Skin of body (tissue), 2 donors: ENCODE results near the gene FAM124B. TPM values are rescaled to one million over a fixed set of nuclear protein-coding genes. Genes with fewer than 3 reads are reported as not detected.

Experiments
- DNase-seq: peaks from one replicate; lab custom pipeline; 2025; lab: John Stamatoyannopoulos, UW
- total RNA-seq: library from RNA; depleted of rRNA; stranded (reverse); fragments of >200 nt; gene quantifications from one replicate; pipeline ENCODE4 v1.2.3, GENCODE V29; 2014

FAM124B gene, protein sequence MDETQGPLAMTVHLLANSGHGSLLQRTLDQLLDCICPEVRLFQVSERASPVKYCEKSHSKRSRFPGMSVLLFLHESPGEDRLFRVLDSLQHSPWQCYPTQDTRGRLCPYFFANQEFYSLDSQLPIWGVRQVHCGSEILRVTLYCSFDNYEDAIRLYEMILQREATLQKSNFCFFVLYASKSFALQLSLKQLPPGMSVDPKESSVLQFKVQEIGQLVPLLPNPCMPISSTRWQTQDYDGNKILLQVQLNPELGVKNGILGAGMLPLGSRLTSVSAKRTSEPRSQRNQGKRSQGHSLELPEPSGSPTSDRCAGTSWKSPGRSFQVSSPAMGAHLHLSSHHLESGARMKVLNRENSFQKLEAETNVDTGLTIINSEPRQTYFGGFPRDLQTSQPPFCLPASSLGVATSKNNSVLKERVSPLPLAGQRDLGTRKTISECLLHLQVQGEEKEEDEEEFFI
- 4.9 TPM for total RNA-seq

DNA sequence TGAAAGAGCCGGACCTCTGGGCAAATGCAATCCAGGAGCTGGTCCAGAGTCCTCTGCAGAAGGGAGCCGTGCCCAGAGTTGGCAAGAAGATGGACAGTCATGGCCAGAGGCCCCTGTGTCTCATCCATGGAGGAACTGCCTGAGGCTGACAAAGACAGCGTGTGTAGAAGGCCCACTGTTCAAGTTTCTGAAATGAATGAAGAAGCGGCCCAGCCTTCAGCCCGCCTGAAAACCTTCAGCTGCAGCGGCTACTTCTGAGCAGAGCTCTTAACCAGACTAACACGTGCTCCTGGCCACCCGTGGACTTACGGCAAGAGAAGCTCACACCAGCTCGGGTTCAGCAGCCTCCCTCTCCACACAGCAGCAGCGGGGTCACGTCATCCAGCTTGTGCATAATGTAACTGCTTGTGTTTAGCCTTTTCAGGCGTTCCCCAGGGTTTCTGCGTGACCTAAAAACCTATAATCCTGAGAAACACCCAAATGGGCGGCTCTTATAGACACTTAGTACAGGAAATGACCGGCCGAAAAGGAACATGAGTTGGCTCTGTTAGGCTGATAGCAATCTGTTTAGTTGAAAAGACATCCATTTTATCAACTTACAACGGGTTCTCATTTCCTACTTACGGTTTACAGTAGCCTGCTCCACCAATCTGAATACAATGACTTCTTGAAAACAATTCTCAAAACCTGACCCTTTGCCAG is at the start of gene FAM124B:
Gene FAM124B (minus strand): TSS at position 467 of the 702 bp plus-strand sequence. CDS start 339 bp downstream, at position 128.
- peak; percentile 50 for DNase-seq

DNA sequence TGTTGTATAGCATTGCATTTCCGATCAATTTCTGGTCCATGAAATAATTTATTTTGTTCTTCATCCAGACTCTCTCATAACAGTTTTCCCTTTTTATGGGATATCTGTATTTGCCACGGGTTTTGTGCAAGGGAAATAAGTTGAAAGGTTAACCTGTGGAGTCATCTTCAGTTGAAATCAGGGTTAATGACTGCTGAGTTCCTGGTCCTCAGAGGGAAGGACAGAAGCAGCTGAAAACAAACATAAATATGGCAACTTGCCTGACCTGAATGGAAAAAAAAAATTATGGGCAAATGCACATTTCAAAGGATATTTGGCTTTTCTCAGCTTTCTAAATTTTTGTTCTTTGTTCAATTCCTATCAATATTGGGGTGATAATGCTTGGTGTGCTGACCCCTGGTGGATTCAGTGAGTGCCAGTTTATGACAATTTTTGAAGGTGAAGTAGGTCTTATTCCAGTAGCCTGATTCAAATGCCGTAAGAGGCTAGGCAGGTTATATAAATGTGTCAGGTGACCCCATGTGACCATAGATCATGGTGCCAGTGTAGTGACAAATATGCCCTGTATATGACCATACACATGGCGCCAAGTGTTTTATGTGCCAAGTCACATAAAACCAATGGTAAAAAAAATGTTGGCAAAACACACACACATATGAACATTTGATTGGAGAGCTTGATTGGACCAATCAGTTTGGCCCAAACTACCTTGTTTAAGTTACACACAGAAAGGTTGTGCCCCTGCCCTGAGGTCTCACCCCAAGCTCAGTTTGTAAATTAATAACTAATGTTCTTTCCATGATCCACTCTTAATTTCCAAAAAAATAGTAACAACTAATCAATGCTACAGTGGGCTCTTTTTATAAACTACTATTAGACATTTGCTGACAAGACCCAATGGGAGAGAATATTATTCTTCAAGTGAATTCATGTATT is 47.6 kb upstream of the FAM124B start:
- DNase-seq = no peak

DNA sequence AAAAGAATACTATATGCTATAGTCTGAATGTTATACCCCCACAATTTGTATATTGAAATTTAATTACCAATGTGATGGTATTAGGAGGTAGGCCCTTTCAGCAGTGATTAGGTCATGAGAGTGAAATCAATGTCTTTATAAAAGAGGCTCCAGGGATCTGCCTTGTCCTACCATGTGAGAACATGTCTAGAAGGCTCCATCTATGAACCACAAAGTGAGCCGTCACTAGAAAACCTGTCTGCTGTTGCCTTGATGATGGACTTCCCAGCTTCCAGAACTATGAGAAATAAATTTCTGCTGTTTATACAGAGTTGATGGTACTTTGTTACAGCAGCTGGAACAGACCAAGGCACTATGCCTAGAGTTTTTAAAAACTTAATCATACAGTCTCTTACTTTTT is 46.3 kb upstream of the FAM124B start:
- DNase-seq = no peak

DNA sequence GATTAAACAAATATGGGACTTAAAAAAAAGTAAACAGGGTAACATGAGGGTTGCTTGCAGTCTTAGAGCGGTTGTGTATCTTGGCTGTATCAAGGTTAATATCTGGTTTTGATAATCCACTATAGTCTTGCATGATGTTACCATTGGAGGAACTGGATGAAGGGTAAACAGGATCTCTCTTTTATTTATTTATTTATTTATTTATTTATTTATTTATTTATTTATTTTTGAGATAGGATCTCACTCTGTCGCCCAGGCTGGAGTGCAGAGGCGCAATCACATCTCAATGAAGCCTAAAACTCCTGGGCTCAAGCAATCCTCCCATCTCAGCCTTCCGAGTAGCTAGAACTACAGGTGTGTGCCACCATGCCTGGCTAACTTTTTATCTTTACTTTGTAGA is 42.9 kb upstream of the FAM124B start:
- DNase-seq = no peak

DNA sequence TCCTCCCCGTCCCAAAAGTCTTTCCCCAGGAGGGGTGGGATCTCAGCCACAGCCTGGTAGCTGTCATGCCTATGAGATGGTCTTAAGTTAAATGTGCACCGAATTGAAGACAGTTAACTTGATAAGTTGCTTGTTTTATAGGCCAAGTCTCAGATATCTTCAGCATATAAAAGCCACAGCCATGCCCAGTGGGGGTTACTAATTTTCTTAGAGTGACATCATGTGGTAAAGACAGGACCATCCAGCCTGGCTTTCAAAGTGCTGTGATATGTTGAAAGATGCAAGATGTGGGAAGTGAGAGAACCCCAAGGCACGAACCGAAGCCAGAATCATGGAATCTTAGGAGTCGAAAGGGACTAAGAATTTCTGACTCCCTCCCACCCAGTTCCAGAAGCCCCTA is 42.1 kb upstream of the FAM124B start:
- DNase-seq = no peak

DNA sequence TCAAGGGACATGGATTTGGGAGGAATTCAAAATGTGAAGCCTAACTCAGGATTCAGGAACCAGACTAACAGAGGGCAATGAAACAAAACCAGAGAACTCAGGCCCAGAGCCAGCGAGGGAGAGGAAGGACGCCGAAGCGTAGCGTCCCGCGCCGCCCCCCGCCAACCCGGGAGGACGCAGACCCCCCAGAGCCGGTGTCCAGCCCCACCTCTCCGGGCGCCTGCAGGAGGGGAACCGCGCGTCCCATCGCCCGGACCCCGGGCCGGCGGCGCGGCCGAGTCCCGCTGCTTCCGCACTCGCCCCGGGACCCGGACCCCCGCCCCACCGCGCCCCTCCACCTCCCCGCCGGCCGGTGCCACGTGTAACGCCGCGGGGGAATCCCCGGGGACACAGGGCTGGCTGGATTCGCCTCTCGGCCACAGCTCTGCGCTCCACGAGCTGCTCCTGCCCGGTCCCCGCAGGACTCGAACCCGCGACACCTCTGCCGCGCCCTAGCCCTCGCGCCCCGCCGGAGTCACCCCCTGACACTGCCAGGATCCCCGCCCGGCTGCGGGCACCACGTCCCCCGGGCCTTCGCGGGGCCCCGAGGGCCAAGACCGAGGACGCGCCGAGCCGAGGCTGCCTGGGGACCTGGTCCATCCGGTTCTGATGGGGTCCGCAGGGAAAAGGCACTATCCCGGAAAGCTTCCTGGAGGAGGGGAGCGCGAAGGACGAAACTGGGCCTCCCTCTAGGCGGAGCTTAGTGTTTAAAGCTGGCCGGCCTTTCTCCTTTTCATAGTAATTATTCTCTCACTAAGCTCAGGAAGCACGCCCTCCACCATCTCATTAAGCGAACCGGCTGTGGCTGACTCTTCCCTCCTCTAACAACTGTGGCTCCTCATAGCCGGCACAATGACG is 40.4 kb upstream of the FAM124B start:
- no peak for DNase-seq

DNA sequence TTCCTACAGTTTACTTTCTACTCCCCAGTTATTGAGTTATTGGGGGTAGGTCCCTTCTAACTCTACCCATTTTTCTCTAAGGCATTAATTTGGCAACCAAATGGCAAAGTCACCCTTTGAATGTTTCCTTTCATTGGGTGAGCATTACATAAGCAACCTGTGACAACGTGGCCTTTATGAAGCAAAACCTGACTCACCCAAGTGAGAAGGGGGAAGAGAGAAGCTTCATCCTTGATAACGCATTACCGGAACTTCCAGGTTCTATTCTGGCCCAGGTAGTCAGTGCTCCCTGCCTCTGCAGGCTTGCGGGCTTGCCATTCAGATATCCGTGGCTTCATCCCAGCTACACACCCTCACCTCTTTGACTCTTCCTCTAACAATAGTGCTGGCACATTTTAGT is 39.1 kb upstream of the FAM124B start:
- no peak for DNase-seq

DNA sequence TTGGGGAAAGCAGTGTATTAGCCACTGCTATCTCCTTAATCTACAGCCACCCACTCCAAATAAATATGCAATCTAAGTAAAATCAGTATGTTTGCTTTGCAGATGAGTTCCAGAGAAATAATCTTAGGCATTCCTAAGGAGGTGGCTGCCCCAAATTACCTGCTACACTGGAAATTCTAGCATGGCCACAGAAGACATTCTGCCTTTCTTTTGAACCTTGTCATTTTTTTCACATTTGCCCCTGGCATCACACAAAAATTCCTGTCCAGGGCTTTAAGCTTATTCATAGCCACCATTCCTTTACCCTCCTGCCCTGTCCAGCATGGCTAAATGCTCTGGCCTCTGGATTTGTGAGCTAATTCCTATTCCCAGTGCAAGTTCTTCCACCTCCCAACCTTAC is 36.8 kb upstream of the FAM124B start:
- DNase-seq = no peak

DNA sequence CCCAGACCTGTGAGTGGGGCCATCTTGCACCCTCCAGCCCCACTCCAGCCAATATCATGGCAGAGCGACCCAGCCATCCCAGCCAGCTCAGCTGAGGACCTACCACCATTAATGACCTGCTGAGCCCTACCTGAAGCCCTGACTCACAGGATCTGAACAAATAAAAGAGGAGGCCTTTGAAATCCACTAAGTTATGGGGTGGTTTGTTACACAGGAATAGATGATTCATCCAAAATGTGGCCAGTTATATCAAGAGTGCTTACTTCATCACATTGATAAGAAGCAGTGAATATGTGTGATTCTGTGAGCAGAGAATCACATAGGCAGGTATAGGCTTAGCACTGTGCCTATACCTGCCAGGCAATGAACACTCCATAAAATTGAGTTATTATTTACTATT is 34.7 kb upstream of the FAM124B start:
- no peak for DNase-seq

DNA sequence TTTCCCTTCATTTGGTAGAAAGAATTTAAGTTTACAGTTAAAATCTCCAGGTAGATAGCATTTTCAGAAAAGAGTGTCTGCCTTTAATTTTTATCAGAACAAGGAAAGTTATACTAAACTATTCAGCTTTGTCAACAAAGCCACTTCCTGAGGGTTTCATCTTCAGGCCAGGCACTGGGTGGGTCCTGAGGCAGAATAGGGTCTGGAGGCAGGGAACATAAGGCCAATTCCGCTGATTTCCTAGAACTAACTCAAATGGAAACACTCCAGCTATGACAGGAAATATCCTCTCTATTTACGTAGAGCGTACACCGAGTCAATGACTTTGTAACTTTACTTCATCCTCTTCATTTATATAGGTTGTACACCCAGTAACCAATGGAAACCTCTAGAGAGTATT is 32.7 kb upstream of the FAM124B start:
- no peak for DNase-seq

DNA sequence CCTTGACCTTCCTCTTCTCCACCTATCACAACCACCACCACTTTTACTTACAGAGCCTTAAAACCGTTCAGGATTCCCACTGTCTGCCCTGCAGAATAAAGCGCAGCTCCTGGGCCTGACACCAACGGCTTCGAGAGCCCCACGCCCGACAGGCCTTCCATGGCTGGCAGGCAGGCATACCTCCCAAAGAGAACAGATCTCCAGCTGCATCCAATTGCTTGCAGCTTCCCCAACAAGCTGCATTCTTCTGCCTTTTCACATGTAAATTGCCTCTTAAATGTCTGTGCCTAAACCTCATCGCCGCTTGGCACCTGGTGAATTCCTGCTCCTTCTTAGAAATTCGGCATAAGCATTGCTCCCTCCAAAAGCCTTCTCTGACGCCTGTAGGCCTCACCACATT is 31.5 kb upstream of the FAM124B start:
- no peak for DNase-seq

DNA sequence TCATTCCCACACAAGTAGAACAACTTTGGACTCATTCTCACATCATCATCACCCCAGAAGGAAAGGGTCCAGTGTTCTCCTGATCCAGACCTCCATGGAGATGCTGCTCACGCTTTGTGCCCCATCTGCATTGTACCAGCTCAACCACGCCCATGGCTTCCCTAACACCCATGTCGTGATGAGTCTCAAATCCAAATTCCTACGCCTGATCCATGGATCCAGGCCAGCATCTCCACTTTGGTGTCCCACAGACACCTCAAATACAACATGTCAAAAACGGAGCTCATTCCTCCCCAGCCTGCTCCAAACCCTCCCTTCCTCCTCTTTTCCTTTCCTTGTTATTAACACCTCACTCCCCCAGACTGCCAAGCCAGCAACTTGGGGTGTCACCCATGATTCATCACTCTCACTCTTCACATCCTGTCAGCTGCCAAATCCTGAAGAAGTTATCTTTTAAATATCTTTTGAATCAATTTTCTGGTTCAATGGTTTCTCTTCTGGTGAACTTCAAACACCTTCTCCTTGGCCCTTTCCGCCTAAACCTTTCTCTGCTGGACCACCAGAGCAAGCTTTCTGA is 30.2 kb upstream of the FAM124B start:
- DNase-seq = no peak

DNA sequence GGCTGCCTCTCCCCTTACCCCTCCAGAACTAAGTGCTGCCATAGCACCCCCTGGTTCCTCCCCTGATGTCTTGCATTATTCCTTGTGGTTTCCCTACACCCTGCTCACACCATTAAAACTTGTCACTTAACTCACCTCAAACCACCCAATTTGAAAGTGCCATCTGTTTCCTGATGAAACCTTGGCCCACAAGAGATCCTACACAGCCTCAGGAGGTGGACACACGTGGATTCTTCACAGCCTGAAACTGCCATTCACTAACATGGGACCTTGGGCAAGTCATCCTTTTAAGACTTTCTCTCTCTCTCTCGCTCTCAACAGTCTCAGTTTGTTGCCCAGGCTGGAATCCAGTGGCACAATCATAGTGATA is 27.5 kb upstream of the FAM124B start:
- DNase-seq = no peak

DNA sequence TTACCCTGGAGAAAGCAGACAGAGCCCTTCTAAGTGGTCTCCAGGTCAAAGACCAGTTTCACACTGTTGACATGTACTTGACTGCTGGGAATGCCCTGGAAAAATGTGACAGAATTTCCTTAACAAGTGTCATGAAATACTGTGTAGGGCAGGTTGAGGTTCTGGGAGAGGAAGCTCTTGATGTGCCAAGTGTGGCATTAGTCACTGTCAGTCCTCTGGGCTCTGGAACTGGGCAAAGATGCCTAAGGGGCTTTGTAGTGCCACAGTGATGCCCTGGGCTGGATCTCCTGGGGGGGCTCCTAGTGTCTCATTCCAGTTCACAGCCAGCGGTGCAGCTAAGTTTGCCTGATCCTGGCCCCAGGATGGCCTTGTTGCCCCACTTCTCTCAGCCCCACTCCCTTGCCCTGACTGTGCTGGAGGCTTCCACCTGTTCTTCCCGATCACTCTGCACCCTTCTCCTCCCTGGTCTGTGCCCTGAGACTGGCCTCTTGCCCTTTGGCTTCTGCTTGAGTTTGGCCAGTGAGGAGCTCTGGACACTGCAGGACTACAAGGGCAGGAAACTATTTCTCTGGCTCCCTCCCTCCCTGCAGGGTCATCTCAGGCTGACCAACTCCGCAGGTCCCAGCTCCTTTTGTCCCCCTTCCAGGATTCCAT is 27.0 kb upstream of the FAM124B start:
- DNase-seq = no peak

DNA sequence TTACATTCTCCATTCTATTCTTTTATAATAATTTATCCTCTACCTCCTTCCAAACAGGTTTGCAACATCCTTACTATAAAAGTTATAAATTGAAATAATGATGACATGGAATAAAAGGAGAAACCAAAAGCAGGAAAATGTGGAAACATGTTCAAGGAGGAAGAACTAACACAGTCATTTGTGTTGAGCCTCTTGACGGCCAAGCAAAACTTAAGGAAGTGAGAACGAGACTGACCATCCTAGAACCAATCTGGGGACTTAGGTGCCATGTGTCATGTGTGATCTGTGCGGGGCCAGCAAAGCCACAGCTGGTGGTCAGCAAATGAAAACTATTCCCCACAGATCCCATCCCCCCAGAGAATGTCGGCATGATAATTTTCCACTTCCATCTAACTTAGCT is 25.6 kb upstream of the FAM124B start:
- no peak for DNase-seq

DNA sequence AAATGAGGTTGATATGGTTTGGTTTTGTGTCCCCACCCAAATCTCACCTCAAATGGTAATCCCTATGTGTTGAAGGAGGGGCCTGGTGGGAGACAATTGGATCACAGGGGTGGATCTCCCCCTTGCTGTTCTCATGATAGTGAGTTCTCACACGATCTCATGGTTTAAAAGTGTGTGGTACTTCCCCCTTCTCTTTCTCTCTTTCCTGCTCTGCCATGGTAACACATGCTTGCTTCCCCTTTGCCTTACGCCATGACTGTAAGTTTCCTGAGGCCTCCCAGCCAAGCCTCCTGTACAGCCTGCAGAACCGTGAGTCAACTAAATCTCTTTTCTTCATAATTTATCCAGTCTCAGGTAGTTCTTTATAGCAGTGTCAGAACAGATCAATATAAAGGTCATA is 24.7 kb upstream of the FAM124B start:
- DNase-seq = no peak

DNA sequence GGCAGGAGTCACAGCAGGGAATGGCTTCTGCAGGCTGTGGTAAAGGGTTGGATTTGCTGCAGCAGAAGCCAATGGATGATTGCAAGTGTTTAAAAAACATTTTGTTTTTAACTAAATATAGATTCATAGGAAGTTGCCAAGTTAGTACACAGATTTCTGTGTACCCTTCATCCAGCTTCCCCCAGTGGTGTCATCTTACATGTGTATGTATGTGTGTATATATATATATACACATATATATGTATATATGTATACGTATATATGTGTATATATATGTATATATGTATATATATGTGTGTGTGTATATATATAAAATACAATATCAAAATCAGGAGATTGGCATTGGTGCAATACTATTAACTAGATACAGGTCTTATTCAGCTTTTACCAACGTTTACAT is 19.2 kb upstream of the FAM124B start:
- no peak for DNase-seq

DNA sequence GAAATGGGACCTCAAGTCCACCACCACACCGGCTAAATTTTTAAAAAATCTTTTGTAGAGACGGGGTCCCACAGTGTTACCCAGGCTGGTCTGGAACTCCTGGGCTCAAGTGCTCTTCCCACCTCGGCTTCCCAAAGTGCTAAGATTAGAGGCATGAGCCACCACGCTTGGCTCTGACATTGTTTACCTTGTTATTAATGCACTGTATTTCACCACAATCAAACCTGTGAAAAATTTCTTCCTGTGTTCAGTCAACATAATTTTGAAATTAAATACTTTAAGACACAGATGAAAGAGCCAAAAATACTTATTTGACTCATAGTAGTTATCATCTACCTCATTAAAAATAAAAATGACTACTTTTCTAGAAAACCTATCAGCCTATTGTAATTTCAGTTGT is 16.0 kb upstream of the FAM124B start:
- DNase-seq = no peak

DNA sequence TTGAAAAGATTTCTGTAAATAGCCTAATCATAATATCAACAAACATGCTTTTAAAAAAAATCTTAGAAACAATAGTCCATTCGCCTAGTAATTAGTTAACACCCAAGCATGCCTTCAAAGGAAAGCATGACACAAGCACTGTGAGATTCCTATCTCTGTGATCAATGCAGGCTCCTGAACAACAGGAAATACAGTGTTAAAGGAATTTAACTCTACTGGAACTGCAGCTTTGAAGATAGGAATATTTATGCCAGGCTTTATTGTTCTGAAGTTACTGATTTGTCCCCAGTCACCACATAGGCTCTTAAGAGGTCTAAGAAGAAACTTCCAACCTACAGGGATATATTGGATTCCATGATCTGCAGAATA is 15.4 kb upstream of the FAM124B start:
- no peak for DNase-seq
